ENCODE measurements around the gene MYOZ3.

DNA sequence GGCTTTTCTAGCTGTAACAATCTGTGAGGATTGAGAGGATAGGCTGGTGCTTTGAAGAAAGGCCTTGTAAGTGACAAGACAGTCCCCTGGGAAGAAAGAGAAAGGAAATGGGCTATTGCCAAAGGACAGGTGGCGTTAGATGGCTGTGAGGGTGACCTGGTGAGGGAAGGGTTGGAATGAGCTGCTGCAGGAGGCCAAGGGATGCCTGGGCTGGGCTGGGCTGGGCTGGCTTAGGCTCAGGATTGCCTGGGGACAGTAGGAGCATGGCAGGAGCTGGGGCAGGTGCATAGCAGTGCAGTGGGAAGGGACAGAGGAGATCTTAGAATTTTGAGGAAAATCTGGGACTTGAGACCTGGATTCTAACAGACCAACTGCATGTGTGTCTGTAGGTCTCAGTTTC, 9.7 kb upstream of the MYOZ3 start:
- TF ChIP-seq, protein P1, sequence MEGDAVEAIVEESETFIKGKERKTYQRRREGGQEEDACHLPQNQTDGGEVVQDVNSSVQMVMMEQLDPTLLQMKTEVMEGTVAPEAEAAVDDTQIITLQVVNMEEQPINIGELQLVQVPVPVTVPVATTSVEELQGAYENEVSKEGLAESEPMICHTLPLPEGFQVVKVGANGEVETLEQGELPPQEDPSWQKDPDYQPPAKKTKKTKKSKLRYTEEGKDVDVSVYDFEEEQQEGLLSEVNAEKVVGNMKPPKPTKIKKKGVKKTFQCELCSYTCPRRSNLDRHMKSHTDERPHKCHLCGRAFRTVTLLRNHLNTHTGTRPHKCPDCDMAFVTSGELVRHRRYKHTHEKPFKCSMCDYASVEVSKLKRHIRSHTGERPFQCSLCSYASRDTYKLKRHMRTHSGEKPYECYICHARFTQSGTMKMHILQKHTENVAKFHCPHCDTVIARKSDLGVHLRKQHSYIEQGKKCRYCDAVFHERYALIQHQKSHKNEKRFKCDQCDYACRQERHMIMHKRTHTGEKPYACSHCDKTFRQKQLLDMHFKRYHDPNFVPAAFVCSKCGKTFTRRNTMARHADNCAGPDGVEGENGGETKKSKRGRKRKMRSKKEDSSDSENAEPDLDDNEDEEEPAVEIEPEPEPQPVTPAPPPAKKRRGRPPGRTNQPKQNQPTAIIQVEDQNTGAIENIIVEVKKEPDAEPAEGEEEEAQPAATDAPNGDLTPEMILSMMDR (IDR thresholded peaks at IDR 0.05) = no peak
- no peak for TF ChIP-seq POLR2A (IDR thresholded peaks at IDR 0.05)
